ENCODE data around the gene ZNF277.

ZNF277 gene

GRCh38 chr7:112279042-112279441 lies 72.5 kb downstream of the ZNF277 start:
- Histone ChIP-seq H3K4me1 (ENCODE audit: insufficient read depth, low read length) (peaks cover 18% of the 10 kb centered on the region; the same call in 1 of the 2 replicates), H3K27ac (ENCODE audit: low read depth, low read length) (no peak overlapping the region), H3K9ac (ENCODE audit: low read depth, low read length) (no peak overlapping the region), H3K27me3 (ENCODE audit: insufficient read depth, low read length) (no peaks in the 10 kb centered on the region), H3K4me3 (ENCODE audit: low read length) (no peak overlapping the region), H3K9me3 (ENCODE audit: insufficient read depth, low read depth, low read length) (no peaks in the 10 kb centered on the region), H3K36me3 (ENCODE audit: insufficient read depth, low read length) (no peaks in the 10 kb centered on the region)
- WGBS, result 84% methylated on average over 2 of the region's 2 CpGs

GRCh38 chr7:112280267-112280666 lies 73.8 kb downstream of the ZNF277 start:
- no peaks in the 10 kb centered on the region for H3K27me3 ChIP-seq (ENCODE audit: insufficient read depth, low read length)
- WGBS, result 98% methylated on average over 2 of the region's 2 CpGs

GRCh38 chr7:112282476-112283188 lies 76.1 kb downstream of the ZNF277 start:
- Histone ChIP-seq H3K27ac (ENCODE audit: low read depth, low read length) (no peak overlapping the region; the same call in 1 of the 2 replicates), H3K27me3 (ENCODE audit: insufficient read depth, low read length) (no peaks in the 10 kb centered on the region), H3K9ac (ENCODE audit: low read depth, low read length) (no peak overlapping the region), H3K4me3 (ENCODE audit: low read length) (no peak overlapping the region), H3K36me3 (ENCODE audit: insufficient read depth, low read length) (peaks cover under 1% of the 10 kb centered on the region; the same call in 1 of the 2 replicates), H3K9me3 (ENCODE audit: insufficient read depth, low read depth, low read length) (no peaks in the 10 kb centered on the region), H3K4me1 (ENCODE audit: insufficient read depth, low read length) (peaks cover 16% of the 10 kb centered on the region; the same call in 1 of the 2 replicates)
- WGBS, result 94% methylated on average over 1 of the region's 1 CpG

More at GRCh38 chr7:112280267-112280666, 73.8 kb downstream of the ZNF277 start:
- no peak overlapping the region for H3K9ac ChIP-seq (ENCODE audit: low read depth, low read length)
- H3K27ac ChIP-seq (ENCODE audit: low read depth, low read length), result no peak overlapping the region
- no peak overlapping the region for H3K4me3 ChIP-seq (ENCODE audit: low read length)
- H3K36me3 ChIP-seq (ENCODE audit: insufficient read depth, low read length), result no peaks in the 10 kb centered on the region
- H3K9me3 ChIP-seq (ENCODE audit: insufficient read depth, low read depth, low read length), result no peaks in the 10 kb centered on the region
- peaks cover 12% of the 10 kb centered on the region; the same call in 1 of the 2 replicates for H3K4me1 ChIP-seq (ENCODE audit: insufficient read depth, low read length)

- no peaks in the 10 kb centered on the region for H3K27me3 ChIP-seq (ENCODE audit: insufficient read depth, low read length)
- WGBS, result 94% methylated on average over 4 of the region's 4 CpGs
Observed at GRCh38 chr7:112283382-112283910, 77.0 kb downstream of the ZNF277 start.

DNA sequence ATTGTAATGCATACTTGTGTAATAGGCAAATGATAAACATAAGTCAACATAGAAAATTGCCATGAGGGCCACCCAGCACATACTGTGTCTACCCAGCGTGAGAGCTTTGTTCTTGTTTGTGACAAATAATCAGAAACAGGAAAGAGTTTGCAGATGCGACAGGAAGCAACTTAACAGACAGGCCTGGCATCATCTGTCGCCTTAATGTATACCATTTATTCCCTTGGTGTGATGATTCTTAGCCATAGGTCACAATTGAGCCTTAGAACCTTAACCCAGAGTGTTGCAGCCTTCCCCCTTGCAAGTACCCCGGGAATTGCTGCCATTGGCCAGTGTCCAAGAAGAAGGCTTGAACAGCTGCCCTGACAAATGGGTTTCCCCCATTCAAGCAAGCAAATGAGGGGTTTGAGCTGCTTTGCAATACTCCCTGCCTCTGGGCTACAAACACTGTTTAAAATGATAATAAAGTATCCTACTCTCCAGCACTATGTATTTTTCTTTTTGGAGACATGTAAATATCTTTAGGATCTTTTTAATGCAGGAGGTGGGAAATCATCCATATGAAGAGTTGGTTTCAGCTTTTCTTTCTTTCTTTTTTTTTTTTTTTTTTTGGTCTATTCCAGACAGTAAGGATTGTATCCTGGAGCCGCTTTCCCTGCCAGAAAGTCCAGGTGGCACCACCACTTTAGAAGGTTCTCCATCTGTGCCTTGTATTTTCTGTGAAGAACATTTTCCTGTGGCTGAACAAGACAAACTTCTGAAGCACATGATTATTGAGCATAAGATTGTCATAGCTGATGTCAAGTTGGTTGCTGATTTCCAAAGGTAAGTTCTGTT lies 80.0 kb downstream of the ZNF277 start:
- Histone ChIP-seq H3K27ac (ENCODE audit: low read depth, low read length) (no peak overlapping the region), H3K9me3 (ENCODE audit: insufficient read depth, low read depth, low read length) (no peaks in the 10 kb centered on the region), H3K4me3 (ENCODE audit: low read length) (no peak overlapping the region), H3K27me3 (ENCODE audit: insufficient read depth, low read length) (no peaks in the 10 kb centered on the region), H3K9ac (ENCODE audit: low read depth, low read length) (no peak overlapping the region), H3K4me1 (ENCODE audit: insufficient read depth, low read length) (peaks cover 16% of the 10 kb centered on the region; the same call in 1 of the 2 replicates), H3K36me3 (ENCODE audit: insufficient read depth, low read length) (peaks cover 5% of the 10 kb centered on the region; the same call in 1 of the 2 replicates)
- 95% methylated on average over 5 of the region's 5 CpGs for WGBS

More at GRCh38 chr7:112283382-112283910, 77.0 kb downstream of the ZNF277 start:
- no peak overlapping the region for H3K27ac ChIP-seq (ENCODE audit: low read depth, low read length)
- H3K9ac ChIP-seq (ENCODE audit: low read depth, low read length), result no peak overlapping the region
- no peak overlapping the region for H3K4me3 ChIP-seq (ENCODE audit: low read length)
- H3K9me3 ChIP-seq (ENCODE audit: insufficient read depth, low read depth, low read length), result no peaks in the 10 kb centered on the region
- H3K4me1 ChIP-seq (ENCODE audit: insufficient read depth, low read length), result peaks cover 16% of the 10 kb centered on the region; the same call in 1 of the 2 replicates
- H3K36me3 ChIP-seq (ENCODE audit: insufficient read depth, low read length), result peaks cover 5% of the 10 kb centered on the region; the same call in 1 of the 2 replicates

GRCh38 chr7:112288301-112288700 lies 81.8 kb downstream of the ZNF277 start:
- Histone ChIP-seq H3K36me3 (ENCODE audit: insufficient read depth, low read length) (peaks cover 5% of the 10 kb centered on the region; the same call in 1 of the 2 replicates), H3K4me3 (ENCODE audit: low read length) (no peak overlapping the region), H3K4me1 (ENCODE audit: insufficient read depth, low read length) (peaks cover 16% of the 10 kb centered on the region; the same call in 1 of the 2 replicates), H3K27ac (ENCODE audit: low read depth, low read length) (no peak overlapping the region), H3K9me3 (ENCODE audit: insufficient read depth, low read depth, low read length) (no peaks in the 10 kb centered on the region), H3K9ac (ENCODE audit: low read depth, low read length) (no peak overlapping the region), H3K27me3 (ENCODE audit: insufficient read depth, low read length) (no peaks in the 10 kb centered on the region)
- WGBS, result 97% methylated on average over 3 of the region's 3 CpGs

GRCh38 chr7:112290065-112290464 lies 83.6 kb downstream of the ZNF277 start:
- peaks cover 5% of the 10 kb centered on the region; the same call in 1 of the 2 replicates for H3K36me3 ChIP-seq (ENCODE audit: insufficient read depth, low read length)
- H3K4me3 ChIP-seq (ENCODE audit: low read length), result no peak overlapping the region
- H3K27me3 ChIP-seq (ENCODE audit: insufficient read depth, low read length), result no peaks in the 10 kb centered on the region
- no peak overlapping the region for H3K27ac ChIP-seq (ENCODE audit: low read depth, low read length)
- no peaks in the 10 kb centered on the region for H3K9me3 ChIP-seq (ENCODE audit: insufficient read depth, low read depth, low read length)
- no peak overlapping the region for H3K9ac ChIP-seq (ENCODE audit: low read depth, low read length)
- H3K4me1 ChIP-seq (ENCODE audit: insufficient read depth, low read length), result peaks cover 9% of the 10 kb centered on the region; the same call in 1 of the 2 replicates
- WGBS, result 90% methylated on average over 4 of the region's 5 CpGs

DNA sequence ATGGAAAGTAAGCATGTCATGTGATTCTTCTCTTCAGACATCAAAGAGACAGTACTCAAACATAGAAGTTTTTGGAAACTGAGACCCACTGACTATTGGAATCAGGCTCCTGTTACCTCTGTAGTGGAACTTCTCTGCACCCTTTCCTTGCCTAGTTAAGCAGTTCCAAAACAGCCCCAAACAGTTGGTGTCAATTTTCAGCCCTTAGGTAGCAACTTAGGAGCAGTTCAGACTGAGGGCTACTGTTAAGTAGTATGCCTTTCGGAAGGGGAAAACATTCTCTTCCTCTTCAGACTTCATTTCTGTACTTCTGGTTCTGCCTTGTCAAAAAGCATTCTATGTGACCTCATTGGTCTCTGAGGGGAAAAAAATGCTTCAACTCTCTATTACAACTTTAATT lies 85.7 kb downstream of the ZNF277 start:
- no peak overlapping the region for H3K4me3 ChIP-seq (ENCODE audit: low read length)
- H3K4me1 ChIP-seq (ENCODE audit: insufficient read depth, low read length), result no peaks in the 10 kb centered on the region; the same call in 1 of the 2 replicates
- H3K27me3 ChIP-seq (ENCODE audit: insufficient read depth, low read length), result no peaks in the 10 kb centered on the region
- H3K9ac ChIP-seq (ENCODE audit: low read depth, low read length), result no peak overlapping the region
- WGBS, result 86% methylated on average over 1 of the region's 1 CpG
- H3K27ac ChIP-seq (ENCODE audit: low read depth, low read length), result no peak overlapping the region
- H3K9me3 ChIP-seq (ENCODE audit: insufficient read depth, low read depth, low read length), result no peaks in the 10 kb centered on the region
- peaks cover 5% of the 10 kb centered on the region; the same call in 1 of the 2 replicates for H3K36me3 ChIP-seq (ENCODE audit: insufficient read depth, low read length)

GRCh38 chr7:112293416-112293815 lies 86.9 kb downstream of the ZNF277 start:
- H3K27me3 ChIP-seq (ENCODE audit: insufficient read depth, low read length), result no peaks in the 10 kb centered on the region
- peaks cover 8% of the 10 kb centered on the region; the same call in 1 of the 2 replicates for H3K36me3 ChIP-seq (ENCODE audit: insufficient read depth, low read length)
- no peak overlapping the region for H3K9ac ChIP-seq (ENCODE audit: low read depth, low read length)
- 97% methylated on average over 3 of the region's 4 CpGs for WGBS
- no peaks in the 10 kb centered on the region for H3K9me3 ChIP-seq (ENCODE audit: insufficient read depth, low read depth, low read length)
- H3K27ac ChIP-seq (ENCODE audit: low read depth, low read length), result no peak overlapping the region
- no peaks in the 10 kb centered on the region; the same call in 1 of the 2 replicates for H3K4me1 ChIP-seq (ENCODE audit: insufficient read depth, low read length)
- H3K4me3 ChIP-seq (ENCODE audit: low read length), result no peak overlapping the region

GRCh38 chr7:112296432-112296831 lies 89.9 kb downstream of the ZNF277 start:
- H3K27me3 ChIP-seq (ENCODE audit: insufficient read depth, low read length), result no peaks in the 10 kb centered on the region
- H3K9me3 ChIP-seq (ENCODE audit: insufficient read depth, low read depth, low read length), result no peaks in the 10 kb centered on the region
- no peak overlapping the region for H3K4me3 ChIP-seq (ENCODE audit: low read length)
- H3K36me3 ChIP-seq (ENCODE audit: insufficient read depth, low read length), result peaks cover 8% of the 10 kb centered on the region; the same call in 1 of the 2 replicates
- WGBS, result no CpG with 5 or more reads among the region's 1 CpG
- H3K4me1 ChIP-seq (ENCODE audit: insufficient read depth, low read length), result no peaks in the 10 kb centered on the region; the same call in 1 of the 2 replicates
- H3K27ac ChIP-seq (ENCODE audit: low read depth, low read length), result no peak overlapping the region
- no peak overlapping the region for H3K9ac ChIP-seq (ENCODE audit: low read depth, low read length)
